Stimulated activated CD4-positive, alpha-beta T cell treated with anti-CD3 and anti-CD28 coated beads, Interleukin-4, amount 100 ng/mL, for 4 hours (primary cell): ENCODE results near the gene ATXN7L3.
"Not testable (repeated sequence)": the region's sequence is repeated elsewhere in the genome, so short reads cannot be mapped to it uniquely, and the experiment has no call there.

Experiments
- DNase-seq, 2 experiments: peaks; one replicate each; pipeline ENCODE4 v3.0.0-alpha.2; 2020

Gene ATXN7L3

GRCh38 chr17:44170499-44171201 is 29.0 kb downstream of the ATXN7L3 start, which contains the start of gene ASB16:
Gene ASB16, plus strand, starts transcription at chr17:44170704. Its CDS starts 86 bp downstream, at chr17:44170790.
- no peak for DNase-seq

GRCh38 chr17:44170135-44170498 is 29.6 kb downstream of the ATXN7L3 start:
- DNase-seq: no peak

- DNase-seq: no peak
Measured at GRCh38 chr17:44167181-44167861, 32.4 kb downstream of the ATXN7L3 start.

- no peak for DNase-seq
Measured at GRCh38 chr17:44164476-44164875, 35.2 kb downstream of the ATXN7L3 start.

DNA sequence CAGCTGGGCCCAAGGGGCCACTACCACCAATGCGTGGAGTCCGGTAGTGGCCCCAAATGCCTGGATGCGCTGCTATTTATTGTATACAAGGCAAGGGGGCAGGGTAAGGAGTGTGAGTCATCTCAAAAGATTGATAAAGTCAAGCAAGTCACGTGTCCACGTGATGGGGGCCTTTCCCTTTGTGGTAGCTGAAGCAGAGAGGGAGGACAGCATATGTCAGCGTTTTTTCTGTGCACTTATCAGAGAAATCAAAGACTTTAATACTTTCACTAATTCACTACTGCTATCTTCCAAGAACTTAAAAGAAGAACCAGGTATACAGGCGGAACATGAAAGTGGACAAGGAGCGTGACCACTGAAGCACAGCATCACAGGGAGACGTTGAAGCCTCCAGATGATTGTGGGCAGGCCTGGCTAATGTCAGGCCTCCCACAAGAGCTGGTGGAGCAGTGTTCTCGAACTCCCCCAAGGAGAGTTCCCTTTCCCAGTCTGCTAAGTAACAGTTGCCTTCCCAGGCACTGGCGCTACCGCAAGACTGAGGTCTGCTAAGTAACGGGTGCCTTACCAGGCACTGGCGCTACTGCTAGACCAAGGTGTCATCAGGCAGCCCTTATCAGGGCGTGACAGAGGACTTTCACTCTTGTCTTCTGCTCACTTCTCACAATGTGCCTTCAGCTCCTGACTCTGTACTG is 40.0 kb downstream of the ATXN7L3 start:
- DNase-seq: peak in 1 of 2 experiments; percentile 28

DNA sequence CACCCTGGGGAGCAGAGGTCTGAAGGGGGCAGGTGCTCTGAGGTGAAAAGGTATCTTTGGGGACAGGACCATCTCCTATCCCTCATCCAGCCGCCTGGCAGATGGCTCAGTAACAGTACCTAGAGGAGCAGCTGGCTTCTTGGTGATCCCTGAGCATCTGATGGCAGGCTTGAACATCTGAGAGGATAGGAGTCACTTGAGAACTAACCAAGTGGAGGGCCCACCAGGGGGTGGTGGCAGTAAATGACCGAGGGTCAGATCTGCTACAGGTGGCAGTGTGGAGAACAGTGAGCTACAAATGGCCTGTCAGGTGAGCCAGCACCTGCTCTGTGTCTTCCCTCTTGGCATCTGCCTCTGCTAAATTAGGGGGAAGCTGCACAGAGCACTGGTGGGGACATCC is 44.2 kb downstream of the ATXN7L3 start:
- DNase-seq: no peak

- no peak for DNase-seq
Measured at GRCh38 chr17:44152875-44153274, 46.8 kb downstream of the ATXN7L3 start.

GRCh38 chr17:44149750-44150329 is 49.8 kb downstream of the ATXN7L3 start:
- DNase-seq: no peak

- not testable (repeated sequence) for DNase-seq
Measured at GRCh38 chr17:44149066-44149465, 50.6 kb downstream of the ATXN7L3 start.

GRCh38 chr17:44147812-44148211 is 51.9 kb downstream of the ATXN7L3 start:
- no peak for DNase-seq

- no peak for DNase-seq
Measured at GRCh38 chr17:44146375-44147346, 53.0 kb downstream of the ATXN7L3 start.

- DNase-seq: no peak
Measured at GRCh38 chr17:44144966-44145739, 54.5 kb downstream of the ATXN7L3 start.

DNA sequence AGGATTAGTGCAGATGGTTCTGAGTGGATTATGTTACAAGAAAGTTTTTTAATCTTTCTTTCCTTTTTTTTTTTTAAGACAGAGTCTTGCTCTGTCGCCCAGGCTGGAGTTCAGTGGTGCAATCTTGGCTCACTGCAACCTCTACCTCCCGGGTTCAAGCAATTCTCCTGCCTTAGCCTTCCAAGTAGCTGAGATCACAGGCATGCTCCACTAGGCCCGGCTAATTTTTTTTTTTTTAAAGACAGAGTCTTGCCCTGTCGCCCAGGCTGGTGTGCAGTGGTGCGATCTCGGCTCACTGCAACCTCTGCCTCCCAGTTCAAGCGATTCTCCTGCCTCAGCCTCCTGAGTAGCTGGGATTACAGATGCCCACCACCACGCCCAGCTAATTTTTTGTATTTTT is 55.8 kb downstream of the ATXN7L3 start:
- not testable (repeated sequence) for DNase-seq
